ENCODE data around the gene FRMD8.

FRMD8 gene

GRCh38 chr11:65415499-65416340, 29.3 kb downstream of the FRMD8 start:
- no peak for DNase-seq

- DNase-seq: peak; percentile 89
Measured at GRCh38 chr11:65416341-65416824, 29.9 kb downstream of the FRMD8 start.

DNA sequence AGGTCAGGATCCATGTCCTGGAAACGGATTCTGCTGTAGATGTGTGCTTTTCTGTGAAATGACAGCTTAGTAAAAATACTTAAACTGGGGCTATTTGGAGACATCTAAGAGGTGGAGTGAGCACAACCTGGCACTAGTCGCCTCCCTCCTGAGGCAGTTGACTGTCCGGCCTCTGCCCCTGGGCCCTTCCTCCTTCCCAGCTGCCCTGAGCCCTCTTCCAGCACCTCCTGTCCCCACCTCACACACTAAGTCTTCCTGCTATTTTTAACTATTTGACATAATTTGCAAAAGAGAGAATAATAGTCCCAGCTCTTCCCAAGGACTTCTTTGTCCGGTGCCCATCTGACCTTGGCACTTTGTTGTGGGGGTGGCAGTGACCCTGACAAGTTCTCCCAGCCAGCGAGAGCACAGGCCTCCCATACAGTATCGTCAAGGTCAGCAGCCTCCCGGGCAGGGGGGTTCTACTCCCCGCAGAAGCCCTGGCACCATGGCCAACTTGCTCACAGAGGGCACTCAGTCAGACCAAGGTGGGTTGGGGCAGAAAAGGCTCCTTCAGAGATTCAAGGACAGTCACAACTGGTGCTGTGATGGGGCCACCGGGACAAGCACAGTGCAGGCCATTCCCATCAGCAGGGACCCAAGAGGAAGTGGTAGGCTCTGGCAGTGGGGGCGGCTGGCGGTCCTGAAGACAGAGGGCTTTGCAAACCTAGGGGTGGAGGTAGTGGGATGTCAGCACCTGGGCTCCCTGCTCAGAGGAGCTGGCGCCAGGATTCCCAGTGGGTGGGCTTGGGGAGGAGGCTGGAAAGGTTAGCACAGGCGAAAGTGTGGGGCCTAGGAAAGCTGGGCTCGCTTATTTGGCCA, 30.6 kb downstream of the FRMD8 start:
- no peak for DNase-seq

- DNase-seq: no peak
Measured at GRCh38 chr11:65417702-65418430, 31.4 kb downstream of the FRMD8 start.

DNA sequence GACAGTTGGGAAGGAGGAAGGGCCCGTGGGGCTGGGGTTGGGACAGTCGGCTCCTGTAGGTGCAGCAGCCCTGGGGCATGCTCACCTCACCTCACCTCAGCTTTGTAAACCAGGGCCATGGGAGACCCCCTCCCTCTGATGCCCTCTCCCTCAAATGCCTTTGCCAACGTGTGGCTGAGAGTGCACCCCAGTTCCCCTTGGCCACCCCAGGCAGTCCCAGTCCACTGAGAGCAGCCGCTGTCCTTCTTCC, 31.9 kb downstream of the FRMD8 start:
- DNase-seq: no peak

- DNase-seq: peak; percentile 41
Measured at GRCh38 chr11:65418681-65419459, 32.4 kb downstream of the FRMD8 start.

- DNase-seq: no peak
Measured at GRCh38 chr11:65419460-65419771, 33.0 kb downstream of the FRMD8 start.

- DNase-seq: peak; percentile 35
Measured at GRCh38 chr11:65419772-65420481, 33.5 kb downstream of the FRMD8 start.

DNA sequence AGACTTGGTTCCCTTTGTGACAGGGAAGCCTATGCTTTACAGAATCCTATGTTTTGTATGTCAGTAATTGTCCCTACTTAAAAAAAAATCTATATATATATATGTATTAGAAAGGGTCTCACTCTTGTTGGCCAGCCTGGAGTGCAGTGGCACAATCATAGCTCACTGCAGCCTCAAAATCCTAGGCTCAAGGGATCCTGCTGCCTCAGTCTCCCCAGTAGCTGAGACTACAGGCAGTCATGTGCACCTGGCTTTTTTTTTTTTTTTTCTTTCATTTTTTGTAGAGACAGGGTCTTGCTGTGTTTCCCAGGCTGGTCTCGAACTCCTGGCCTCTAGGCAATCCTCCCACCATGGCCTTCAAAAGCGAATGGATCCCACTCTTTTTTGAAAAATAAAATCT, 34.1 kb downstream of the FRMD8 start:
- DNase-seq: no peak

DNA sequence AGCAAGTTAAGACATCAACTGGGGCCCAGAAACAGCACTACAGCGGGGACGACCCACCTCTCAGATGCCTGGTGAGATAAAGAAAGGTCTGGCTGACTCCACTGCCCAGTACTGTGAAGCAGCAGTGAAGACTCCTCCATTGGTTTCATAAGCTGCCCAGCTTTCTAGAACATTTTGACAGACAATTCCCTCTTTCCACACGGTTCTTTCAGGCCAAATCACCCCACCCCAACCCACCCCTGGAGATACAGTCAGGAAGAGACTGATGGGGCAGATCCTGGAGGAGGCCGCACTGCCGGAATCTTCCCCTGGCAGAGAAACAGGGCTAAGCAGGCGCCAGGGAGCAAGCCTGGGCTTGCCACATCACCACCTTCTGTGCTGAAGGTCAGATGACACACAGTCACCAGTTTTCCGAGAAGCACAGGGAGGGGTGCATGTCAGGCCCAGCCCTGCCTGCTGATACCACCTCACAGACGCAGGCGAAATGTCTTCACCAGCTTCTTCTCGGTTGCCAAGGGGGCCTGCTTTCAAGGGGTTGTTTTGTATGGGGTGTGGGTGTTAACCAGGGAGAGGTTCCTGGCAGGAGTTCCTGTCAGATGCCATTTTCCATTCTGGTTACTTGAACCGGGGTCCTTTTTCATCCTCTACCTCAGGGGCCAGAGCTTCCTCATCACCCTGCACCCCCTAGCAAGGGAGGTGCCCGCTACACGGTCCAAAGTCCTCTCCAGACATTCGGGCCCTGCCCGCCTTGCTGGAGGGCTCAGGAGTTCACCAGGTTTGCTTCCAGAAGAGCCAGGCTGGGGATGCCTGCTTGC, 34.7 kb downstream of the FRMD8 start:
- peak; percentile 69 for DNase-seq

GRCh38 chr11:65421794-65422632, 35.6 kb downstream of the FRMD8 start:
- DNase-seq: peak; percentile 85

DNA sequence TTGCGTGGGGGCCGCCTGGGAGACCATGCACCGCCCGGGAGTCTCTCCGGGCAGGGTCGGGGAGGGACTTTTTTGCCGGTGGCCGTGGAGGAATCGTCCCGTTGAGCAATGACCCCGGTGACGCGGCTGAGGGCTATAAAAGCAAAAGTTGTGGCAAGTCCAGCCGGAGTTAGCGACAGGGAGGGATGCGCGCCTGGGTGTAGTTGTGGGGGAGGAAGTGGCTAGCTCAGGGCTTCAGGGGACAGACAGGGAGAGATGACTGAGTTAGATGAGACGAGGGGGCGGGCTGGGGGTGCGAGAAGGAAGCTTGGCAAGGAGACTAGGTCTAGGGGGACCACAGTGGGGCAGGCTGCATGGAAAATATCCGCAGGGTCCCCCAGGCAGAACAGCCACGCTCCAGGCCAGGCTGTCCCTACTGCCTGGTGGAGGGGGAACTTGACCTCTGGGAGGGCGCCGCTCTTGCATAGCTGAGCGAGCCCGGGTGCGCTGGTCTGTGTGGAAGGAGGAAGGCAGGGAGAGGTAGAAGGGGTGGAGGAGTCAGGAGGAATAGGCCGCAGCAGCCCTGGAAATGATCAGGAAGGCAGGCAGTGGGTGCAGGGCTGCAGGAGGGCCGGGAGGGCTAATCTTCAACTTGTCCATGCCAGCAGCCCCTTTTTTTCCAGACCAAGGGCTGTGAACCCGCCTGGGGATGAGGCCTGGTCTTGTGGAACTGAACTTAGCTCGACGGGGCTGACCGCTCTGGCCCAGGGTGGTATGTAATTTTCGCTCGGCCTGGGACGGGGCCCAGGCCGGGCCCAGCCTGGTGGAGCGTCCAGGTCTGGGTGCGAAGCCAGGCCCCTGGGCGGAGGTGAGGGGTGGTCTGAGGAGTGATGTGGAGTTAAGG, 36.4 kb downstream of the FRMD8 start, which contains the start of gene NEAT1:
NEAT1 (plus strand) TSS at position 166 of the 883 bp plus-strand sequence.
- DNase-seq: peak; percentile 74

DNA sequence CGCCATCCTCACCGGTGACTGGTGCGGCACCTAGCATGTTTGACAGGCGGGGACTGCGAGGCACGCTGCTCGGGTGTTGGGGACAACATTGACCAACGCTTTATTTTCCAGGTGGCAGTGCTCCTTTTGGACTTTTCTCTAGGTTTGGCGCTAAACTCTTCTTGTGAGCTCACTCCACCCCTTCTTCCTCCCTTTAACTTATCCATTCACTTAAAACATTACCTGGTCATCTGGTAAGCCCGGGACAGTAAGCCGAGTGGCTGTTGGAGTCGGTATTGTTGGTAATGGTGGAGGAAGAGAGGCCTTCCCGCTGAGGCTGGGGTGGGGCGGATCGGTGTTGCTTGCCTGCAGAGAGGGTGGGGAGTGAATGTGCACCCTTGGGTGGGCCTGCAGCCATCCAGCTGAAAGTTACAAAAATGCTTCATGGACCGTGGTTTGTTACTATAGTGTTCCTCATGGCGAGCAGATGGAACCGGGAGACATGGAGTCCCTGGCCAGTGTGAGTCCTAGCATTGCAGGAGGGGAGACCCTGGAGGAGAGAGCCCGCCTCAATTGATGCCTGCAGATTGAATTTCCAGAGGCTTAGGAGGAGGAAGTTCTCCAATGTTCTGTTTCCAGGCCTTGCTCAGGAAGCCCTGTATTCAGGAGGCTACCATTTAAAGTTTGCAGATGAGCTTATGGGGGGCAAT, 37.2 kb downstream of the FRMD8 start:
- no peak for DNase-seq

GRCh38 chr11:65424205-65425104, 38.0 kb downstream of the FRMD8 start:
- peak; percentile 48 for DNase-seq

DNA sequence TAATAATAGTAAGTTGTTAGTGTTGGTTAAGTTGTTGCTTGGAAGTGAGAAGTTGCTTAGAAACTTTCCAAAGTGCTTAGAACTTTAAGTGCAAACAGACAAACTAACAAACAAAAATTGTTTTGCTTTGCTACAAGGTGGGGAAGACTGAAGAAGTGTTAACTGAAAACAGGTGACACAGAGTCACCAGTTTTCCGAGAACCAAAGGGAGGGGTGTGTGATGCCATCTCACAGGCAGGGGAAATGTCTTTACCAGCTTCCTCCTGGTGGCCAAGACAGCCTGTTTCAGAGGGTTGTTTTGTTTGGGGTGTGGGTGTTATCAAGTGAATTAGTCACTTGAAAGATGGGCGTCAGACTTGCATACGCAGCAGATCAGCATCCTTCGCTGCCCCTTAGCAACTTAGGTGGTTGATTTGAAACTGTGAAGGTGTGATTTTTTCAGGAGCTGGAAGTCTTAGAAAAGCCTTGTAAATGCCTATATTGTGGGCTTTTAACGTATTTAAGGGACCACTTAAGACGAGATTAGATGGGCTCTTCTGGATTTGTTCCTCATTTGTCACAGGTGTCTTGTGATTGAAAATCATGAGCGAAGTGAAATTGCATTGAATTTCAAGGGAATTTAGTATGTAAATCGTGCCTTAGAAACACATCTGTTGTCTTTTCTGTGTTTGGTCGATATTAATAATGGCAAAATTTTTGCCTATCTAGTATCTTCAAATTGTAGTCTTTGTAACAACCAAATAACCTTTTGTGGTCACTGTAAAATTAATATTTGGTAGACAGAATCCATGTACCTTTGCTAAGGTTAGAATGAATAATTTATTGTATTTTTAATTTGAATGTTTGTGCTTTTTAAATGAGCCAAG, 38.9 kb downstream of the FRMD8 start:
- peak; percentile 74 for DNase-seq
